ENCODE measurements around the gene MRPL1.
"Not testable (repeated sequence)": the region's sequence is repeated elsewhere in the genome, so short reads cannot be mapped to it uniquely, and the experiment has no call there.

MRPL1 gene

GRCh38 chr4:77982900-77983540 lies 120.4 kb downstream of the MRPL1 start:
- DNase-seq (ENCODE audit: low read depth in 2 of 2) = not testable (repeated sequence)

- not testable (repeated sequence) for DNase-seq (ENCODE audit: low read depth in 2 of 2)
Measured at GRCh38 chr4:77983612-77984311, 121.1 kb downstream of the MRPL1 start.

GRCh38 chr4:77989968-77990367 lies 127.3 kb downstream of the MRPL1 start:
- no peak for DNase-seq (ENCODE audit: low read depth in 2 of 2)

GRCh38 chr4:77990456-77990855 lies 127.8 kb downstream of the MRPL1 start:
- DNase-seq (ENCODE audit: low read depth in 2 of 2) = no peak

GRCh38 chr4:77990904-77991358 lies 128.3 kb downstream of the MRPL1 start:
- DNase-seq (ENCODE audit: low read depth in 2 of 2) = no peak

GRCh38 chr4:77992581-77992980 lies 130.0 kb downstream of the MRPL1 start:
- DNase-seq (ENCODE audit: low read depth in 2 of 2) = no peak

- no peak for DNase-seq (ENCODE audit: low read depth in 2 of 2)
Measured at GRCh38 chr4:77994194-77994721, 131.6 kb downstream of the MRPL1 start.

GRCh38 chr4:77996076-77996475 lies 133.4 kb downstream of the MRPL1 start:
- DNase-seq (ENCODE audit: low read depth in 2 of 2) = no peak

GRCh38 chr4:78001531-78001930 lies 138.9 kb downstream of the MRPL1 start:
- DNase-seq (ENCODE audit: low read depth in 2 of 2) = no peak

- no peak for DNase-seq (ENCODE audit: low read depth in 2 of 2)
Measured at GRCh38 chr4:78002260-78002659, 139.6 kb downstream of the MRPL1 start.

Data from activated CD4-positive, alpha-beta T cell treated with anti-CD3 and anti-CD28 coated beads for 24 hours (primary cell).